ENCODE data around the gene KAT5. TPM values are rescaled to one million over a fixed set of nuclear protein-coding genes. Genes with fewer than 3 reads are reported as not detected.

Gene KAT5
- total and polyA plus RNA-seq, 2 of the 13 experiments (the other 11 are each of a cell fraction or from before 2014, with no cell fraction given): 35.2 to 48.3 TPM

- TF ChIP-seq FUBP1 (CRISPR knock-in tag; IDR thresholded peaks at IDR 0.05; ENCODE audit: borderline replicate concordance): no peak
Observed at GRCh38 chr11:65692367-65692766, 19.7 kb upstream of the KAT5 start (continued).

GRCh38 chr11:65695459-65696241, 16.4 kb upstream of the KAT5 start:
- peaks cover 15% of the 10 kb centered on the region for H3K4me1 ChIP-seq (ENCODE audit: insufficient read depth, low read length)
- peaks cover 2 to 31% of the 10 kb centered on the region in 2 experiments for H3K27me3 ChIP-seq (ENCODE audit: control insufficient read depth in 1 of 2, insufficient read depth in 2 of 2, low read length in 2 of 2)
- no peak overlapping the region for H3K27ac ChIP-seq (ENCODE audit: extremely low read length, insufficient read depth, low read length)
- no peaks in the 10 kb centered on the region for H3K36me3 ChIP-seq (replicated peaks in 1 of 2; ENCODE audit: control insufficient read depth in 1 of 2, insufficient read depth in 2 of 2, low read length in 2 of 2)
- 15% methylated on average over 12 of the region's 12 CpGs for WGBS (ENCODE audit: low lambda C conversion rate)
- intact Hi-C loops (cut with micrococcal nuclease; ENCODE audit: unreplicated experiment): no loop called here
- in situ Hi-C loops (cut with HindIII; ENCODE audit: extremely low pct_ligation_motif_present, low pct_unique_long_range_greater_than_20kb): no loop called here
- BruUV-seq (replicated peaks): no TSS peak
- ChIA-PET CTCF (ENCODE audit: low intra/inter-chr PET ratio, low total read pairs) (no interaction called here), POLR2A (interaction anchor here (0.9 to 1.2 kb wide), 2 partner anchors 25 to 43 kb away, joined by 3 read pairs; partner anchors contain the start of gene RNASEH2C)
- peak overlapping the region in 1 of 3 experiments; percentile 10; a peak in 1 of 6 replicates for H3K4me3 ChIP-seq (replicated peaks in 1 of 3; ENCODE audit: insufficient read depth in 1 of 3, low read depth in 2 of 3, low read length in 3 of 3)
- no peaks in the 10 kb centered on the region for H3K9me3 ChIP-seq (ENCODE audit: low read length)
- H3K79me2 ChIP-seq (ENCODE audit: insufficient read depth, low read length): no peaks in the 10 kb centered on the region
- peak overlapping the region; percentile 45; the same call in 1 of the 2 replicates for H3K4me2 ChIP-seq (ENCODE audit: low read depth, low read length)
- FAIRE-seq (no peak), ATAC-seq (peak; percentile 42; the same call in 2 of the 3 replicates), DNase-seq (ENCODE audit: low spot score) (peak; percentile 77)
- no peak overlapping the region for H2AFZ ChIP-seq (ENCODE audit: low read length)
- no peaks in the 10 kb centered on the region for H4K20me1 ChIP-seq (ENCODE audit: insufficient read depth, low read length)
- no peak overlapping the region for H3K9ac ChIP-seq (ENCODE audit: insufficient read depth, low read depth, low read length)
- TF ChIP-seq ZNF121 (CRISPR knock-in tag; IDR thresholded peaks at IDR 0.05) (peak; percentile 45; the same call in 1 of the 2 replicates), FOXP1 (IDR thresholded peaks at IDR 0.05) (no peak), FOXP1 (CRISPR knock-in tag; IDR thresholded peaks at IDR 0.05) (peak; percentile 78; the same call in 1 of the 2 replicates), SAP130 (CRISPR knock-in tag; IDR thresholded peaks at IDR 0.05; ENCODE audit: low read depth) (0 out of 2 replicates have a peak, but pooled peaks have one; percentile 11), SOX6 (IDR thresholded peaks at IDR 0.05) (no peak), SOX6 (CRISPR knock-in tag; IDR thresholded peaks at IDR 0.05) (peak; percentile 98), FOXP4 (CRISPR knock-in tag; IDR thresholded peaks at IDR 0.05) (0 out of 2 replicates have a peak, but pooled peaks have one; percentile 20), NR2F6 (IDR thresholded peaks at IDR 0.05) (no peak), NR2F6 (CRISPR knock-in tag; IDR thresholded peaks at IDR 0.05) (peak; percentile 12; the same call in 1 of the 2 replicates), ZBTB7B (CRISPR knock-in tag; IDR thresholded peaks at IDR 0.05) (no peak), FOXA3 (CRISPR knock-in tag; IDR thresholded peaks at IDR 0.05) (peak; percentile 74; the same call in 1 of the 2 replicates), ARID5B (CRISPR knock-in tag; IDR thresholded peaks at IDR 0.05) (peak; percentile 26; the same call in 1 of the 2 replicates), SOX13 (IDR thresholded peaks at IDR 0.05) (peak; percentile 86), SOX13 (CRISPR knock-in tag; conservative IDR thresholded peaks at IDR 0.05 in 1 of 2, IDR thresholded peaks at IDR 0.05 in 1 of 2) (peak in 1 of 2 experiments; percentile 99; a peak in 2 of 4 replicates), HMG20A (CRISPR knock-in tag; IDR thresholded peaks at IDR 0.05; ENCODE audit: borderline replicate concordance) (0 out of 2 replicates have a peak, but pooled peaks have one; percentile 10)
